Right atrium auricular region (tissue), 2 donors: ENCODE measurements around the gene RPS6KA4. TPM values are rescaled to one million over a fixed set of nuclear protein-coding genes. Genes with fewer than 3 reads are reported as not detected.
A peak's percentile ranks its signal among the peaks of the same experiment; 100 is the strongest.

Experiments
- DNase-seq: peaks from one replicate; pipeline ENCODE4 v3.0.0-alpha.2; 2019; ENCODE audit warnings: low spot score
- H3K27ac ChIP-seq, 2 donors: fragments of 200-600 bp; sonication (generic); 1 replicate in 1 of 2; 2 replicates in 1 of 2; pipeline ENCODE4 v1.5.1; 2016 to 2019
- H3K27me3 ChIP-seq, 2 donors: fragments of 200-600 bp; sonication (generic); one replicate each; pipeline versions ENCODE4 v1.5.1 to v1.6.0; 2017 to 2019
- H3K36me3 ChIP-seq: fragments of 200-600 bp; sonication (generic); one replicate; pipeline ENCODE4 v1.5.1; 2016
- H3K4me1 ChIP-seq, 2 donors: fragments of 200-600 bp; sonication (generic); one replicate each; pipeline versions ENCODE4 v1.5.1 to v1.6.0; 2017 to 2019
- H3K4me3 ChIP-seq, 2 donors: fragments of 200-600 bp; sonication (generic); 1 replicate in 1 of 2; 2 replicates in 1 of 2; pipeline ENCODE4 v1.5.1; 2017 to 2019; ENCODE audit warnings: mild to moderate bottlenecking in 1 of 2, moderate library complexity in 1 of 2
- H3K9me3 ChIP-seq, 2 donors: fragments of 200-600 bp; sonication (generic); one replicate each; pipeline ENCODE4 v1.5.1; 2019
- CTCF ChIP-seq, 2 donors: fragments of 200-600 bp; sonication (generic); IDR thresholded peaks; one replicate each; pipeline ENCODE4 v1.5.1; 2019; ENCODE audit warnings: antibody characterized with exemption in 2 of 2
- total RNA-seq, 2 donors: library from RNA; depleted of rRNA; stranded (reverse); fragments of >200 nt; gene quantifications; one replicate each; pipeline ENCODE4 v1.1.0, GENCODE V29; 2016

RPS6KA4 gene
- total RNA-seq, 2 donors from 2014 or later: 11.4 to 22.2 TPM

DNA sequence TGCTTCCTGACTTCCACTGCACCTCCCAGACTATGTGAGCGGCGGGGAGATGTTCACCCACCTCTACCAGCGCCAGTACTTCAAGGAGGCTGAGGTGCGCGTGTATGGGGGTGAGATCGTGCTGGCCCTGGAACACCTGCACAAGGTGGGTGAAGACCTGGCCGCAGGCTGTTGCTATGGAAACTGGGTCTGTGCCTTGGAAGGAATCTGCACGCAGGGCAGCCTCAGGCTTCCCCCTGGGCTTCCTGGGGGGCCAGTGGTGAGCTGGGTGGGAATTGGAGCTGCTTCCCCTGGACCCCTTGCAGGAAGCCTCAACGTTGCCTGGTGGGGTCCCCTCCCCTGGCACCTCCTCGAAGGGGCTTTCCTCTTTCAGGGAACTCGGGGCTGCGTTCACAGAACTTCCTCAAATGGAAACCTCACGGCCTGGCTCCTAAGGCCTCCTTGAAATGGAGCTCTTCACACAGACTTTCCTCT lies 1.5 kb downstream of the RPS6KA4 start:
- no peak for TF ChIP-seq CTCF (IDR thresholded peaks at IDR 0.05)
- Histone ChIP-seq H3K4me3 (peak overlapping the region in 1 of 2 donors; percentile 75), H3K27me3 (no peaks in the 10 kb centered on the region), H3K27ac (no peak overlapping the region), H3K36me3 (peaks cover 30% of the 10 kb centered on the region), H3K9me3 (no peaks in the 10 kb centered on the region), H3K4me1 (peaks cover 0 to 45% of the 10 kb centered on the region in 2 donors)
- no peak for DNase-seq

DNA sequence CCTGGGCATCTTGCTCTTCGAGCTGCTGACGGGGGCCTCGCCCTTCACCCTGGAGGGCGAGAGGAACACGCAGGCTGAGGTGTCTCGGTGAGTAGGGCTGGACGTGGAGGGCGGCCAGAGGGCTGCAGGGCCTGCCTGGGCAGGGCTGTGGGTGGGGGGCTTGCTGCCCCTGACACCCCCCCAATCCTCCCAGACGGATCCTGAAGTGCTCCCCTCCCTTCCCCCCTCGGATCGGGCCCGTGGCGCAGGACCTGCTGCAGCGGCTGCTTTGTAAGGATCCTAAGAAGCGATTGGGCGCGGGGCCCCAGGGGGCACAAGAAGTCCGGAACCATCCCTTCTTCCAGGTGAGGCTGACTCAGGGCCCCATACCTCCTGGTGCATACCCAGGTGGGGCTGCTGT lies 2.7 kb downstream of the RPS6KA4 start:
- no peak overlapping the region for H3K27ac ChIP-seq
- no peak for DNase-seq
- H3K4me3 ChIP-seq: no peak overlapping the region
- no peak for TF ChIP-seq CTCF (IDR thresholded peaks at IDR 0.05)
- peaks cover 0 to 35% of the 10 kb centered on the region in 2 donors for H3K4me1 ChIP-seq
- H3K9me3 ChIP-seq: no peaks in the 10 kb centered on the region
- H3K36me3 ChIP-seq: peaks cover 42% of the 10 kb centered on the region
- H3K27me3 ChIP-seq: no peaks in the 10 kb centered on the region

DNA sequence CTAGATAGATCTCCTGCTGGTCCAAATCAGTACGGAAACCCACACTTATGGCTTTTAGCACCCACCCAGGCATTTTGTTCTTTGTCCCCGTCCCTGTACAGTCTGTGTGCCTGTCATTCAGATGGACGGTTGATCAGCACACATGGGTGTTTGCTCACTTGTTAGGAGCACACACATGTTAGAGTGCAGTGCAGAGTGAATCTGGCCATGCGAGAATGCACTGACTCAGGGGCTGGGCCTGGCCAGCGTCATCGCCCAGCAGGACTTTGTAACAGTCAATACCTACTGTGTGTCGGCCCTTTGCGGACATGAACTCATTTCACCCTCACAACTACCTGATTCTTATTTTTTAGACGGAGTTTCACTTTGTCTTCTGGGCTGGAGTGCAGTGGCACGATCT lies 3.4 kb downstream of the RPS6KA4 start:
- no peak overlapping the region for H3K27ac ChIP-seq
- no peak for TF ChIP-seq CTCF (IDR thresholded peaks at IDR 0.05)
- no peaks in the 10 kb centered on the region for H3K27me3 ChIP-seq
- DNase-seq: no peak
- H3K9me3 ChIP-seq: no peaks in the 10 kb centered on the region
- no peak overlapping the region for H3K4me3 ChIP-seq
- peaks cover 0 to 31% of the 10 kb centered on the region in 2 donors for H3K4me1 ChIP-seq
- peaks cover 48% of the 10 kb centered on the region for H3K36me3 ChIP-seq

DNA sequence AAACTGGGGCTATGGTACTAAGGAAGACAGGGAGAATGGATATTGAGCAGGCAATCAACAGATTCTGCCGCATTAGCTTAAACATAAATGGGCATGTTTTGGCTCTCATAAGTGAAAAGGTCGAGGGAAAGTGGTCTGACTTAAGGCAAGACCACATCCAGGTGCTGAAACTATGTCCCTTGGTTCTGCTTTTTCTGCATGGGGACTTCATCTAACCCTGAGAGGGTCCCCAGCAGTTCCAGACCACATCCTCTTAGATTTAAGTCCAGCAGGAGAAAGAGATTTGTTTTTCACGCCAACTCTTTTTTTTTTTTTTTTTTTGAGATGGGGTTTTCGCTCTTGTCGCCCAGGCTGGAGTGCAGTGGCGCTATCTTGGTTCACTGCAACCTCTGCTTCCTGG lies 5.5 kb downstream of the RPS6KA4 start:
- Histone ChIP-seq H3K9me3 (no peaks in the 10 kb centered on the region), H3K27ac (no peak overlapping the region), H3K4me3 (no peak overlapping the region), H3K4me1 (peaks cover 0 to 13% of the 10 kb centered on the region in 2 donors), H3K27me3 (no peaks in the 10 kb centered on the region), H3K36me3 (peaks cover 65% of the 10 kb centered on the region)
- DNase-seq: no peak
- no peak for TF ChIP-seq CTCF (IDR thresholded peaks at IDR 0.05)

- no peak for DNase-seq
- no peak overlapping the region for H3K27ac ChIP-seq
- no peak overlapping the region for H3K4me3 ChIP-seq
- H3K36me3 ChIP-seq: peaks cover 70% of the 10 kb centered on the region
- peaks cover 0 to 8% of the 10 kb centered on the region in 2 donors for H3K4me1 ChIP-seq
- H3K27me3 ChIP-seq: no peaks in the 10 kb centered on the region
- no peak for TF ChIP-seq CTCF (IDR thresholded peaks at IDR 0.05)
- H3K9me3 ChIP-seq: no peaks in the 10 kb centered on the region
Measured at GRCh38 chr11:64364911-64365310, 5.9 kb downstream of the RPS6KA4 start.

GRCh38 chr11:64366751-64367150 lies 7.8 kb downstream of the RPS6KA4 start:
- H3K9me3 ChIP-seq: no peaks in the 10 kb centered on the region
- H3K36me3 ChIP-seq: peaks cover 67% of the 10 kb centered on the region
- TF ChIP-seq CTCF (IDR thresholded peaks at IDR 0.05): no peak
- no peaks in the 10 kb centered on the region for H3K4me1 ChIP-seq
- no peaks in the 10 kb centered on the region for H3K27me3 ChIP-seq
- H3K4me3 ChIP-seq: no peak overlapping the region
- DNase-seq: no peak
- no peak overlapping the region for H3K27ac ChIP-seq
